H1 (cell line): ENCODE results near the gene PHACTR1. TPM values are rescaled to one million over a fixed set of nuclear protein-coding genes. Genes with fewer than 3 reads are reported as not detected.

ENCODE experiments used
- ASH2L ChIP-seq: fragments of 200-600, 300-600 bp; sonication (generic); IDR thresholded peaks from one replicate; pipeline ENCODE4 v1.7.1; 2017; ENCODE audit warnings: low read length
- BACH1 ChIP-seq: IDR thresholded peaks from 2 replicates; pipeline ENCODE4 v1.6.1; 2012; ENCODE audit warnings: low read length, improper control_type of control experiment
- BCL11A ChIP-seq, 2 experiments: IDR thresholded peaks; one replicate each; pipeline ENCODE4 v1.6.1; 2011; ENCODE audit warnings: low read depth in 2 of 2, low read length in 2 of 2, mild to moderate bottlenecking in 2 of 2
- BRCA1 ChIP-seq: IDR thresholded peaks from 2 replicates; pipeline ENCODE4 v1.6.1; 2012; ENCODE audit warnings: low read depth, low read length, improper control_type of control experiment
- CBX8 ChIP-seq: fragments of 300-800, 300-1000 bp; sonication (generic); IDR thresholded peaks from 2 replicates; pipeline ENCODE4 v1.7.1; 2016; ENCODE audit warnings: low read depth, low read length, borderline replicate concordance
- CEBPB ChIP-seq: IDR thresholded peaks from 2 replicates; pipeline ENCODE4 v1.6.1; 2012; ENCODE audit warnings: low read depth, low read length
- EZH2 ChIP-seq: fragments of 200-600 bp; sonication (generic); IDR thresholded peaks from 2 replicates; pipeline ENCODE4 v1.7.1; 2012; ENCODE audit warnings: low read depth, mild to moderate bottlenecking, moderate library complexity, low read length, inconsistent platforms; ENCODE audit not compliant: severe bottlenecking
- HDAC2 ChIP-seq, 2 experiments: fragments of 300-600 bp in 1 of 2; sonication (generic) in 1 of 2; IDR thresholded peaks; 2 replicates each; pipeline ENCODE4 v1.6.1; 2011 to 2012; ENCODE audit warnings: low read depth in 2 of 2, low read length in 2 of 2, mild to moderate bottlenecking in 2 of 2, moderate library complexity in 2 of 2, borderline replicate concordance in 1 of 2, inconsistent platforms in 1 of 2
- HDAC6 ChIP-seq: IDR thresholded peaks from one replicate; pipeline ENCODE4 v1.7.1; 2012; ENCODE audit warnings: low read depth, mild to moderate bottlenecking, inconsistent platforms, low read length, moderate library complexity
- KDM5A ChIP-seq: fragments of 200-600 bp; IDR thresholded peaks from 2 replicates; pipeline ENCODE4 v1.7.1; 2012; ENCODE audit warnings: mild to moderate bottlenecking, low read length, inconsistent platforms, mixed read lengths
- NRF1 ChIP-seq: IDR thresholded peaks from 2 replicates; pipeline ENCODE4 v1.6.1; 2011; ENCODE audit warnings: mild to moderate bottlenecking, low read depth, low read length, improper control_type of control experiment
- PHF8 ChIP-seq: fragments of 200-600 bp; sonication (generic); conservative IDR thresholded peaks from 2 replicates; pipeline ENCODE4 v1.7.1; 2012; ENCODE audit warnings: low read depth, mild to moderate bottlenecking, inconsistent platforms, low read length, moderate library complexity
- SP1 ChIP-seq: IDR thresholded peaks from 2 replicates; pipeline ENCODE4 v1.6.1; 2011; ENCODE audit warnings: low read depth, low read length
- SRF ChIP-seq: IDR thresholded peaks from 2 replicates; pipeline ENCODE4 v1.6.1; 2011; ENCODE audit warnings: mild to moderate bottlenecking, low read depth, low read length, moderate library complexity
- YY1 ChIP-seq: IDR thresholded peaks from 2 replicates; pipeline ENCODE4 v1.6.1; 2011; ENCODE audit warnings: low read depth, mild to moderate bottlenecking, low read length
- polyA plus RNA-seq, 7 experiments: library from polyadenylated mRNA; depleted of rRNA in 3 of 7; stranded (reverse) in 5 of 7; unstranded in 2 of 7; fragments of >200 nt in 5 of 7; fragments of 200-250 nt in 2 of 7; gene quantifications; 1 replicate in 5 of 7; 2 replicates in 1 of 7; 4 replicates in 1 of 7; pipeline versions ENCODE4 v1.2.1 to v1.2.3, GENCODE V29; 2011 to 2013; ENCODE audit warnings: missing spikeins in 2 of 7, mixed read lengths in 2 of 7
- total RNA-seq: library from RNA; stranded (reverse); fragmentation: NEBNext Ultra II Directional; extraction: Animal tissue kit (Norgen Biotek cat#: 25700); gene quantifications from 2 replicates; pipeline ENCODE4 v1.2.1, GENCODE V29; 2021

The PHACTR1 gene
- total and polyA plus RNA-seq, 2 of the 8 experiments (the other 6 are each of a cell fraction or from before 2014, with no cell fraction given): 3.9 to 17.1 TPM

DNA sequence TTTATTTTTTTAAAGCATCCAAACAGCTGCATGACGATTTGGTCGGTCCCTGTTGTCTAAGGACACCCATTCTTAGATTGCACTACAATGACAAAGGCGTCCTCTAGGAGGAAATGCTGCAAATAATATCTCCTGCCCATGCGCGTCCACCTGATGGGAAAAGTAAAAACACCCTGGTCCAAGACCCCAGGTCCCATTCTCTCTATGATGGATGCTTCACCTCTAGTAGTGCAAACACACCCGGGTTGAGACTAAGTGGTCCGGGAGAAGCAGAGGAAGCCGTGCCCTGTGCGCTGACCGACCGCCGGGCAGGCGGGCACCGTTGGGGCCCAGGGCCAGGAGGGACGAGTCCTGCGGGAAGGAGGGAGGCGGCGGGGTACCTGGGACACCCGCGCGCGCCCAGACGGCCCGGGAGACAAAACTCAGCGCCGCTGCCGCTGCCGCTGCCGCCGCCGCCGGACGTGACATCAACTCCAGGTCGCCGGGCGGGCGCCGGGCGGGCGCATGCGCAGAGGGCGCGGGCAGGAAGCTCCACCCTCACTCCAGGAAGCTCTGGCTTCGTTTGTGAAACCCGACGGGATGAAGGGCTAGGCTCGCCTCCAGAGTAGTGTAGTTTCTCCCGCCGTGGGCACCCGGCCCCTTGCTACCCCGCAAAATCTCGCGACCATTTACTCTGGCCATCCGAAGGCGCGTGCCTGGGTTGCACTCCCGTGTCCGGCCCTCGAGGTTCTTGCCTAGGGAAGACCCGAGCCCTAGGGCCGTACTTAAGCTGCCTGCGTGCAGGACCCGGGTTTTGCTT is 611.7 kb downstream of the PHACTR1 start, which contains the start of gene TBC1D7 (continued):
- no peak for TF ChIP-seq BACH1
- no peak for TF ChIP-seq BRCA1
- peak; percentile 85 for TF ChIP-seq PHF8
- TF ChIP-seq HDAC2 (IDR thresholded peaks at IDR 0.05; ENCODE audit: borderline replicate concordance in 1 of 2, low read depth in 2 of 2, low read length in 2 of 2): no peak
- TF ChIP-seq SRF: no peak
- no peak for TF ChIP-seq HDAC6
- TF ChIP-seq CBX8: no peak
- peak; percentile 83 for TF ChIP-seq ASH2L
- no peak for TF ChIP-seq BCL11A (IDR thresholded peaks at IDR 0.05; ENCODE audit: low read depth in 2 of 2, low read length in 2 of 2)
- no peak for TF ChIP-seq SP1
- TF ChIP-seq KDM5A: no peak
- 0 out of 2 replicates have a peak, but pooled peaks have one; percentile 1 for TF ChIP-seq YY1
- no peak for TF ChIP-seq CEBPB
- TF ChIP-seq EZH2: no peak
- peak; percentile 92 for TF ChIP-seq NRF1
- TF ChIP-seq, all 59 proteins: peak for 15
